ENCODE results near the gene PPIA. TPM values are rescaled to one million over a fixed set of nuclear protein-coding genes. Genes with fewer than 3 reads are reported as not detected.

The PPIA gene
- total and polyA plus RNA-seq, 2 donors from 2014 or later, result 1,143 to 2,940 TPM

- no peak overlapping the region for H3K4me3 ChIP-seq (ENCODE audit: low read length in 3 of 3)
- TF ChIP-seq CTCF (IDR thresholded peaks at IDR 0.05; ENCODE audit: borderline replicate concordance, extremely low read depth, insufficient read depth), result no peak
- H3K36me3 ChIP-seq (ENCODE audit: control insufficient read depth in 2 of 3, insufficient read depth in 3 of 3, low read length in 3 of 3), result peaks cover 0 to 6% (median 0%) of the 10 kb centered on the region in 3 donors
- H3K9ac ChIP-seq (ENCODE audit: low read length in 3 of 3), result no peak overlapping the region
- no peaks in the 10 kb centered on the region for H3K4me1 ChIP-seq (ENCODE audit: control insufficient read depth in 2 of 3, insufficient read depth in 2 of 3, low read depth in 1 of 3, low read length in 3 of 3)
- DNase-seq (no peak), FAIRE-seq (no peak)
- H3K9me3 ChIP-seq (ENCODE audit: control insufficient read depth in 2 of 3, insufficient read depth in 1 of 3, low read length in 3 of 3), result no peaks in the 10 kb centered on the region
- H3K27me3 ChIP-seq (ENCODE audit: control insufficient read depth, insufficient read depth, low read length), result no peaks in the 10 kb centered on the region
- intact Hi-C loops (cut with DNase I), result no loop called here
- no peak overlapping the region for H3K27ac ChIP-seq (ENCODE audit: low read depth in 2 of 2, low read length in 2 of 2)
Observed at GRCh38 chr7:44808914-44809393, 12.5 kb downstream of the PPIA start.

GRCh38 chr7:44811093-44811492 lies 14.6 kb downstream of the PPIA start:
- Histone ChIP-seq H3K36me3 (ENCODE audit: control insufficient read depth in 2 of 3, insufficient read depth in 3 of 3, low read length in 3 of 3) (no peaks in the 10 kb centered on the region), H3K27ac (ENCODE audit: low read depth in 2 of 2, low read length in 2 of 2) (no peak overlapping the region), H3K4me3 (ENCODE audit: low read length in 3 of 3) (no peak overlapping the region), H3K9ac (ENCODE audit: low read length in 3 of 3) (no peak overlapping the region), H3K27me3 (ENCODE audit: control insufficient read depth, insufficient read depth, low read length) (no peaks in the 10 kb centered on the region), H3K4me1 (ENCODE audit: control insufficient read depth in 2 of 3, insufficient read depth in 2 of 3, low read depth in 1 of 3, low read length in 3 of 3) (no peaks in the 10 kb centered on the region), H3K9me3 (ENCODE audit: control insufficient read depth in 2 of 3, insufficient read depth in 1 of 3, low read length in 3 of 3) (no peaks in the 10 kb centered on the region)
- intact Hi-C loops (cut with DNase I), result no loop called here
- FAIRE-seq (no peak), DNase-seq (no peak)
- no peak for TF ChIP-seq CTCF (IDR thresholded peaks at IDR 0.05; ENCODE audit: borderline replicate concordance, extremely low read depth, insufficient read depth)

- TF ChIP-seq CTCF (IDR thresholded peaks at IDR 0.05; ENCODE audit: borderline replicate concordance, extremely low read depth, insufficient read depth), result no peak
- Histone ChIP-seq H3K36me3 (ENCODE audit: control insufficient read depth in 2 of 3, insufficient read depth in 3 of 3, low read length in 3 of 3) (no peaks in the 10 kb centered on the region), H3K27me3 (ENCODE audit: control insufficient read depth, insufficient read depth, low read length) (no peaks in the 10 kb centered on the region), H3K4me1 (ENCODE audit: control insufficient read depth in 2 of 3, insufficient read depth in 2 of 3, low read depth in 1 of 3, low read length in 3 of 3) (no peaks in the 10 kb centered on the region), H3K9me3 (ENCODE audit: control insufficient read depth in 2 of 3, insufficient read depth in 1 of 3, low read length in 3 of 3) (no peaks in the 10 kb centered on the region), H3K9ac (ENCODE audit: low read length in 3 of 3) (no peak overlapping the region), H3K4me3 (ENCODE audit: low read length in 3 of 3) (no peak overlapping the region), H3K27ac (ENCODE audit: low read depth in 2 of 2, low read length in 2 of 2) (no peak overlapping the region)
- FAIRE-seq (no peak), DNase-seq (no peak)
- intact Hi-C loops (cut with DNase I), result no loop called here
Observed at GRCh38 chr7:44811571-44811970, 15.1 kb downstream of the PPIA start.

- FAIRE-seq (no peak), DNase-seq (no peak)
- Histone ChIP-seq H3K9ac (ENCODE audit: low read length in 3 of 3) (no peak overlapping the region), H3K4me3 (ENCODE audit: low read length in 3 of 3) (no peak overlapping the region), H3K4me1 (ENCODE audit: control insufficient read depth in 2 of 3, insufficient read depth in 2 of 3, low read depth in 1 of 3, low read length in 3 of 3) (no peaks in the 10 kb centered on the region), H3K9me3 (ENCODE audit: control insufficient read depth in 2 of 3, insufficient read depth in 1 of 3, low read length in 3 of 3) (no peaks in the 10 kb centered on the region), H3K27ac (ENCODE audit: low read depth in 2 of 2, low read length in 2 of 2) (no peak overlapping the region), H3K36me3 (ENCODE audit: control insufficient read depth in 2 of 3, insufficient read depth in 3 of 3, low read length in 3 of 3) (no peaks in the 10 kb centered on the region), H3K27me3 (ENCODE audit: control insufficient read depth, insufficient read depth, low read length) (no peaks in the 10 kb centered on the region)
- intact Hi-C loops (cut with DNase I), result no loop called here
- TF ChIP-seq CTCF (IDR thresholded peaks at IDR 0.05; ENCODE audit: borderline replicate concordance, extremely low read depth, insufficient read depth), result no peak
Observed at GRCh38 chr7:44814919-44815318, 18.4 kb downstream of the PPIA start.
